NCI-H146 treated with DMSO at 0.1 percent for 48 hours (cell line): ENCODE measurements around the gene DHX15.

Experiments used
- DNase-seq: peaks from one replicate; lab custom pipeline; 2025; ENCODE audit not compliant: unreplicated experiment; lab: John Stamatoyannopoulos, UW

The DHX15 gene

DNA sequence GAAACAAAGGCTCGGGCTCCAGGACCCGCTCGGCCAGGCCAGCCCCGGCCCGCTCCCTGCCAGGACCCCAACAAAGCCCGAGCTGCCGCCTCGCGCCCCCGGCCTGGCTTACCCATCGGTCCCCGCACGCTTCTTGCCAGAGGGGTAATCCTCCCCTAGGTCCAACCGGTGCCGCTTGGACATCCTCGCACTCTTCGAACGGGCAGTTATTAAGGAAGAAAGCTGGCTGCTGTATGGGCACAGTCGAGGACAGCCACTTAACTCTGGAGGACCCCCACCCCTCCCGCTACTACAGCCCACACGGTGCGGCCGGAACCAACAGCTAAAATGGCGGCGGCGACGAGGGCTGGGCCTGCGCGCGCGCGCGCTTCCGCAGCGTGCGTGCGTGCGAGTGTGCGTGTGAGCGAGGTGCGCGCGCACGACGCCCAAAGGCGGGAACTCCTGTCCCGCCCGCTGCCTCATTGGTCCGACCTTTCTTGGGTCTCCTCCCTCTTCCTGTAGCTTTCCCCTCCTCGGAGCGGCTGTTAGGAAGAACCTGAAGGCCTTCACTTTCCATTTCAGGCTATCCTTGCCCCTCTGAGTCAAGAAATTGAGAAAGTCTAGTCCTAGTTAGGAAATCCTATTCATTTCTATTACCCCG lies at the start of gene DHX15:
DHX15 (minus strand) TSS at position 344 of the 640 bp plus-strand sequence; CDS start at position 183, 161 bp downstream.
- peak; percentile 90 for DNase-seq

GRCh38 chr4:24632011-24632410 lies 47.7 kb upstream of the DHX15 start:
- no peak for DNase-seq

DNA sequence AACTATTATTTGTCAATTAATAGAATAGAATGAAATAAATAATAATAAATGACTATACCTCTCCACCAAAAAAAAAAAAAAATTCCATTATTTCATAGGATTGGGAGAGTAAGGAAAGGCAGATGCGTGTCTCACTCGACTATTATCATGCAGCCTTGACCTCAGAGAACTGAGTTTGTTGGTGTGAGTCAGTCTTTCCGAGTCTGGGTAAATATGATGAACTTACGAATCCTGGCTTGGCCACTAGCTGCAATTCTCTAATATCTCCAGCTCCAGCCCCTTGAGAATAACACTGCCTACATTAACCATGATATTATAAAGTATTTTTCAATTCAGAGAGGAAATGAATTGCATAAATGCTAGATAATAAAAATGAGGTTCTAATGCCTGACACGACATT lies 46.6 kb upstream of the DHX15 start:
- no peak for DNase-seq

DNA sequence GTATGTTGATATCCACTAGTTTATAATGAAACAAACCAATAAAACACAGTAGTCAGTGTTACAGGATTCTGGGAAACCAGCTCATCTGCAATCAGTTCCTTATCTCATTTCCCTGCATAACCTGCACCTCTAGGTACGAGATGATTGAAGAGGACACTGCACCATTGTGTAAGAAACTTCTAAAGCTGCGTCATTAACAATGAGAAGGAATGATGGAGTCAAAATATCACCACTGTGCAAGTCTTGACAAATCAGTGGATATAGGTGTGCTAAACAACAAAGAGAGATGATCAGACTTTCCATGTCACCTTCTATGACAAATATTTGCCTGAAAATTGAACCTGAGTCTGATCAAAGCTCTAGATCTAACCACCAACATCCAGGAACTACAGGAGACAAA lies 40.7 kb upstream of the DHX15 start:
- DNase-seq: no peak

GRCh38 chr4:24624381-24624780 lies 40.0 kb upstream of the DHX15 start:
- no peak for DNase-seq

- DNase-seq: no peak
These were observed 37.9 kb upstream of the DHX15 start for GRCh38 chr4:24622146-24622834.

- no peak for DNase-seq
These were observed 31.6 kb upstream of the DHX15 start for GRCh38 chr4:24615977-24616376.

- DNase-seq: no peak
These were observed 30.5 kb upstream of the DHX15 start for GRCh38 chr4:24614881-24615280.

DNA sequence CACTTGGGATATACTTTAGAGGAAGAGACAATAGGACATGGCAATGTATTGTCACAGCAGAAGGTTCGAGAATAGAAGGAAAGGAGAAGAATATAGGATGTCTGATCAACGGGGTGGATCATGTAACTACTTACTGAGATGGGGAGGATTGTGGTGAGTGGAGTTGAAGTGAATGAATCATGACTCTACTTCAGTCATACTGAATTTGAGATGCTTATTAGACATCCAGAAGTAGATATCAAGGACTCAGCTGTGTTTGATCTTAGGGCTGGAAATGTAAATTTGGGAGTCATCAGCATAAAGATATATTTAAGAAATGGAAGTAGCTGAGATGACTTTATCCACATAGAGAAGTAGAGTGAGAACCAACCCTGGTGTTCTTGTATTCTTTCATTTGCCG lies 29.1 kb upstream of the DHX15 start:
- no peak for DNase-seq

- DNase-seq: no peak
These were observed 27.2 kb upstream of the DHX15 start for GRCh38 chr4:24611575-24611974.

DNA sequence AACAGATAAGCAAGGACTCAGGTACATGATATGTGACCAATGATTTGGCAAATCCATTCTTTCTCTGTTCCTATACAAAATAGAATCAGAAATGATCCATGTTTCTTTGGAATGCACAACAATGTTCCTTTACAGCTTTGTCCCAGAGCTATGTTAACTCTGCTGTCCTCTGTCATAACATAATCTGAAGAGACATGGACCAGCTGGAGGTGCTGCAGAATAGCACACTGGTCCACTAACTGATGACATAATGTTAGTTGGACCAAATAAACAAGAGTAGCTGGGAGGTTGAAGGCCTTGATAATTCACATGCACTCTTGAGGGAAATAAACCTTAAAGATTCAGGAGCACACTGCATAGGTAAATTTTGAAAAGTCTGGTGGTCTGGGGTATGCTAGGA lies 23.0 kb upstream of the DHX15 start:
- DNase-seq: no peak

- DNase-seq: no peak
These were observed 20.9 kb upstream of the DHX15 start for GRCh38 chr4:24605216-24605615.

GRCh38 chr4:24604558-24605214 lies 20.3 kb upstream of the DHX15 start:
- DNase-seq: no peak

DNA sequence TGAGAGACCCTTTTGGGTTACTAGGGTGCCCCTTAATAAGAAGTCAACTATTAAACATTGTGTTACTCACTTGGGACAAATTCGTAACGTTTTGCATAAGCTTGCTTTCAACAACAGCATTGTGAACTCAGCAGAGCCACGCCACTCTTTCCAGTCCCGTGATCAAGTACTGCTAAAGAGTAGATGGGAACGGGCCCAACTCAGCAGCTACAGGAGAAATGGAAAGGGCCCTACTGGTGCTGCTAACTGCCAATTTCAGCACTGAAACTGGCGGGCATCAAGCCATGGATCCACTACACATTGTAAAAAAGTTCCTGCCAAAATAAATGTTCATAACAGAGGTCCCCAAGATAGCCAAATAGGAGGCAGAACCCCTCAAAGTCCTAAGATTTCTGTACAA lies 19.0 kb upstream of the DHX15 start:
- DNase-seq: no peak

DNA sequence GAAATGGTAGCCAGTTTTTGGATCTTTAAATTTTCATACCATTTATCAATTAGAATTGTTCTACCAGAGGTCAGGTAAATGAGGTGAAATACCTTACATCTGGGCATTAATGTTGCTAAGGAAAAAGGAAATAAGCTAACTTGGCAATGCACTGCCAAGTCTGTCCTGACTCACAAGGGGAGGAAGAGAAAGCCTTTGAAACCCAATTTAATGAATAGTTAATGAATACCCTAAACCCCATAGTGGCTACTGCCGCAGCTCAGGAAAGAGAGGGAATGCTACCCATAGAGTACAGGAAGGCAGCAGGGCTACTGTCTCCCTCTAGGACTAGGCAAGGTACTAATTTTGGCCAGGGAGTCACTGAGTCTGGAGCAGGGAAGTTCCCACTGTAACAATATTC lies 16.8 kb upstream of the DHX15 start:
- no peak for DNase-seq

- no peak for DNase-seq
These were observed 14.9 kb upstream of the DHX15 start for GRCh38 chr4:24599275-24599674.

- no peak for DNase-seq
These were observed 13.7 kb upstream of the DHX15 start for GRCh38 chr4:24598025-24598424.

DNA sequence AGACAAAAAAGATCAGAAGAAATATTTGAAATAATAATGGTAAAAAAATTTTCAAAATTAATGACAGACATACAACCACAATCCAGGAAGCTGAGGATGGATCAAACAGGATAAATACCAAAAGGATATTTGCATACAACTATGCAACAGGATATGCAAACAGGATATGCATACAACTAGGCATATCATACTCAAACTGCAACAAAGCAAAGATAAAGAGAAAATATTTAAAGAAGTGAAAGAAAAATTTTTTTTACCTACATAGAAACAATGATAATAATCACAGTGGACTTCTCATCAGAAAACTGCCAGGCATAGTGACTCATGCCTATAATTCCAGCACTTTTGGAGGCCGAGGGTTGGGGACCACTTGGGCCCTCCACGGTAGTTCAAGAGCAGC lies 11.3 kb upstream of the DHX15 start:
- no peak for DNase-seq

DNA sequence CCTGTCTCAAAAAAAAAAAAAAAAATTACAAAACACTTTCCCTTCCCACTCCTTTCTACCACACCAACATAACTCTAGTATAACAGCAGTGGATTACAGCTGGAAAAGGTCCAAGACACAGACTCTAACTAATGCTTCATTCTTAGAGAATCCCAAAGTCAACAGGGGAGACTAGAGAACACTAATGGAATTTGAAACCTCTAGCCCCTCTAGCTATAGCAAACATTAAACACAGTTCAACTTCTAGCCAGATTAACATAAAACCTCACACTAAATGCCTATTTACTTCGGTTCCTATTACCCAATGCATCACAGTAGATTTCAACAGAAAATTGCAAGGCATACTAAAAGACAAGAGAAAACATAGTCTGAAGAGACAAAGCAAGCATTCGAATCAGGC lies 10.5 kb upstream of the DHX15 start:
- DNase-seq: no peak

GRCh38 chr4:24589448-24589847 lies 5.1 kb upstream of the DHX15 start:
- no peak for DNase-seq

DNA sequence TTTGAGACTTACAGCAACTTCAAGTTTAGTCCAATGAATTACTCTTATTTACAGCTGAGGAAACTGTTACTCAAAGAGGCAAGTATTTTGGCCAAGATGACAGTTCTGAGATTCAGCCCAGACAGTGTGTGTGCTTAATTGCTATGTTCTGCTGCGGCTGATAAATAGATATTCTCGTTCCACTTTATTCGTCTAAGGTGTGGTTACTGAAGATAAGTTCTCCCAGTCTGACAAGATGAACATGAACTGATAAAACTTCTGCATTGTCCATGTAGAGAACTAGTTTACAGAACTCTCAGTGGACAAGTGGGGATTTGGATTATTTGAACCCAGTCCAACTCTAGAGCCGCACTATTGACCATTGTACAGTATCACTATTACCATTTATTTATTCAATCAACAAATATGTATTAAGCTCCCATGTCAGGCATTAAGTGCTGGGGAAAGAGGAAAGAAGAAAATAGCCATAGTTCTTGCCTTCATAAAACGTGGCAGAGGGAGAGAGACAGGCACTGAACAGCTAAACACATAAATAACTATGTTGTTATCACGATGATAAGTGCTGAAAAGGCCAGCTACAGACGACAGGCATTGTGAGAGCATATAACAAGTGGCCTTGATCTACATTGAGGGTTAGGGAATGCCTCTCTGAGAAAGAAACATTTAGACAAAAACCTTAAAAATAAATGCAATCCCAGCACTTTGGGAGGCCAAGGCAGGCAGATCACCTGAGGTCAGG lies 4.0 kb upstream of the DHX15 start:
- DNase-seq: no peak
